Measurements from ENCODE around the gene RAB3A.

DNA sequence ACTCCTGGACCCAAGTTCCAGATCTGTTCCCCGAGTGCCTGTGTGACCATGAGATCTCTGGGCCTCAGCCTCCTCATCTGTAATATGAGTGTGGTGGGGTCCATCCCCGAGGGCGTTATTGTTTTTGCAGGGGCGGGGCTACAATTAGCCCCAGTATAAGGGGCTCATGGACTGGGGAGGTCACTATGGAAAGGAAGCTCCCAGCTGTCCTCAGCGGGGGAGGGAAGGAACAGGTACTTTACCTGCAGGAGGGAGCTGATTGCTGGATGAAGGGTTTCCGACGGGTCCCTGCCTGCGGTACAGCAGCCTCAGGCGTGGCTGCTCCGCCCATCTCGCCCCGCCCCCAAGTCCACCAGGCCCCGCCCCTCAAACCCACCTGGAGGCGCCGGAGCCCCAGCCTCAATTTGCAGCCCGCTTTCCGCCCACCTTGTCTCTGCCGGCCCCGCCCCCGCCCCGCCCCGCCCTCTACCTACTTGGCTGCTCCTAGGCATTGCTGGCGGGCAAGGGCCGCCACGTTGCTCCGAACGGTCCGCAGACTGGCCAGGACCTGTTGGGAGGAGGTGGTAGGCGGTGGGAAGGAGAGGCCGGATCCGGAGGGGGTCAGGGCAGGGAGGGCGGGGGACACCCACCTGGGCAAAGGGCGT lies 16.9 kb upstream of the RAB3A start:
- TF ChIP-seq EZH2phosphoT487 (IDR thresholded peaks at IDR 0.05; ENCODE audit: insufficient read depth, low read depth) (no peak), EZH2 (IDR thresholded peaks at IDR 0.05; ENCODE audit: insufficient read depth, poor library complexity, severe bottlenecking) (no peak)

Data from GM23248 (cell line).